ENCODE measurements around the gene PRPF31. TPM values are rescaled to one million over a fixed set of nuclear protein-coding genes. Genes with fewer than 3 reads are reported as not detected.

PRPF31 gene, protein sequence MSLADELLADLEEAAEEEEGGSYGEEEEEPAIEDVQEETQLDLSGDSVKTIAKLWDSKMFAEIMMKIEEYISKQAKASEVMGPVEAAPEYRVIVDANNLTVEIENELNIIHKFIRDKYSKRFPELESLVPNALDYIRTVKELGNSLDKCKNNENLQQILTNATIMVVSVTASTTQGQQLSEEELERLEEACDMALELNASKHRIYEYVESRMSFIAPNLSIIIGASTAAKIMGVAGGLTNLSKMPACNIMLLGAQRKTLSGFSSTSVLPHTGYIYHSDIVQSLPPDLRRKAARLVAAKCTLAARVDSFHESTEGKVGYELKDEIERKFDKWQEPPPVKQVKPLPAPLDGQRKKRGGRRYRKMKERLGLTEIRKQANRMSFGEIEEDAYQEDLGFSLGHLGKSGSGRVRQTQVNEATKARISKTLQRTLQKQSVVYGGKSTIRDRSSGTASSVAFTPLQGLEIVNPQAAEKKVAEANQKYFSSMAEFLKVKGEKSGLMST
- total RNA-seq = 10 to 100 TPM; 53.6 to 66.7 (median 57.1) TPM

- 1 to 2% methylated on average over 59 to 60 of the region's 60 CpGs for WGBS, 2 donors
These were observed at the start of gene PRPF31, which contains the start of gene TFPT for GRCh38 chr19:54115109-54116063. PRPF31 (plus strand) TSS chr19:54115754; CDS start chr19:54118279, 2,525 bp downstream. TFPT (minus strand) TSS chr19:54115657; CDS start chr19:54115269, 388 bp downstream.

GRCh38 chr19:54069470-54069869 lies 46.1 kb upstream of the PRPF31 start:
- TF ChIP-seq POLR2A (IDR thresholded peaks at IDR 0.05) (no peak), CTCF (IDR thresholded peaks at IDR 0.05) (no peak)
- WGBS, 2 donors = 62 to 75% methylated on average over 5 of the region's 5 CpGs
- Histone ChIP-seq H3K36me3 (no peaks in the 10 kb centered on the region), H3K4me1 (no peaks in the 10 kb centered on the region), H3K9me3 (no peaks in the 10 kb centered on the region), H3K27me3 (no peaks in the 10 kb centered on the region), H3K4me3 (replicated peaks in 1 of 3) (no peak overlapping the region), H3K27ac (no peak overlapping the region)
- intact Hi-C loops (cut with DNase I) = no loop called here
- DNase-seq = no peak

More at GRCh38 chr19:54115109-54116063, at the start of gene PRPF31, which contains the start of gene TFPT:
- no peaks in the 10 kb centered on the region for H3K27me3 ChIP-seq
- peaks cover 14 to 23% of the 10 kb centered on the region in 2 donors for H3K4me1 ChIP-seq
- TF ChIP-seq CTCF (IDR thresholded peaks at IDR 0.05) = no peak
- peak; percentile 3 to 60 for TF ChIP-seq POLR2A (IDR thresholded peaks at IDR 0.05)
- intact Hi-C loops (cut with DNase I) = no loop called here
- peak within 1 kb of the TSS; percentile 49 to 89 (median 85) for H3K27ac ChIP-seq
- peak; percentile 96 to 98 for DNase-seq
- H3K4me3 ChIP-seq (replicated peaks in 1 of 3) = peak within 1 kb of the TSS; percentile 21 to 58 (median 56)
- H3K9me3 ChIP-seq = no peaks in the 10 kb centered on the region
- H3K36me3 ChIP-seq = peaks cover 15 to 20% of the 10 kb centered on the region in 2 donors

DNA sequence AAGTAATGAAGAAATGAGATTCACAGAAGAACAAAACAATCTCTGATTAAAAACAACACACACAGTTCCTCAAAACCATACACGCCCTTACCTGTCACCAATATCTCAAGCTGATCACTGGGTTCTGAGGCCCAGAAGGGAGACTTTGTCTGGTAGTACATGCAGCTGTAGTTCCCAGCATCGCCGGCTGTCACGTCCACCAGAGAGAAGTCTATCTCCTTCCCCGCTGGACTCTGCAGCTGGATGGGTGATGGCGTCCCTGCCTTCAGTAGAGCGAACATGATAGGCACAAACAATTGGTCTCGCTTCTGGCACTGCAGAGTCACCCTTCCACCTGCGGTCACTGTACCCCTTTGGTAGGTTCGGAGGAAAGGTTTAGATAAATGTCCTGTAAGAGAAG lies 41.7 kb upstream of the PRPF31 start:
- WGBS, 2 donors = 83 to 87% methylated on average over 10 of the region's 10 CpGs
- Histone ChIP-seq H3K27me3 (no peaks in the 10 kb centered on the region), H3K4me3 (replicated peaks in 1 of 3) (no peak overlapping the region), H3K4me1 (no peaks in the 10 kb centered on the region), H3K27ac (no peak overlapping the region), H3K9me3 (no peaks in the 10 kb centered on the region), H3K36me3 (no peaks in the 10 kb centered on the region)
- intact Hi-C loops (cut with DNase I) = no loop called here
- TF ChIP-seq POLR2A (IDR thresholded peaks at IDR 0.05) = no peak
- TF ChIP-seq CTCF (IDR thresholded peaks at IDR 0.05) = no peak
- no peak for DNase-seq

GRCh38 chr19:54074851-54075250 lies 40.7 kb upstream of the PRPF31 start:
- Histone ChIP-seq H3K4me3 (replicated peaks in 1 of 3) (no peak overlapping the region), H3K4me1 (no peaks in the 10 kb centered on the region), H3K36me3 (no peaks in the 10 kb centered on the region), H3K27me3 (no peaks in the 10 kb centered on the region), H3K27ac (no peak overlapping the region), H3K9me3 (no peaks in the 10 kb centered on the region)
- 68 to 75% methylated on average over 9 of the region's 9 CpGs for WGBS, 2 donors
- no peak for TF ChIP-seq POLR2A (IDR thresholded peaks at IDR 0.05)
- no peak for TF ChIP-seq CTCF (IDR thresholded peaks at IDR 0.05)
- no peak for DNase-seq
- intact Hi-C loops (cut with DNase I) = no loop called here

Data from thyroid gland (tissue), 4 donors.